T-cell (primary cell): Measurements from ENCODE around the gene NISCH. TPM values are rescaled to one million over a fixed set of nuclear protein-coding genes. Genes with fewer than 3 reads are reported as not detected.

ENCODE experiments used
- ATAC-seq, 4 experiments: fragments of 200-7000 bp in 3 of 4; fragments of 150-1000 bp in 1 of 4; cut with Tn5 transposase; replicated peaks in 1 of 4; 1 replicate in 3 of 4; 2 replicates in 1 of 4; pipeline ENCODE4 v1.10.0; 2021; ENCODE audit warnings: moderate library complexity in 3 of 4, mild to moderate bottlenecking in 2 of 4, moderate number of reproducible peaks in 1 of 4
- CTCF ChIA-PET, 2 donors: fragments of 300-600 bp; sonication (Branson Sonifier 250); formaldehyde crosslinking; loops; one replicate each; lab custom pipeline; 2022; ENCODE audit warnings: antibody characterized with exemption in 2 of 2; lab: Charles Lee
- POLR2A ChIA-PET, 2 donors: fragments of 300-600 bp; sonication (Branson Sonifier 250); formaldehyde crosslinking; loops; one replicate each; lab custom pipeline; 2022; ENCODE audit warnings: antibody characterized with exemption in 2 of 2; lab: Charles Lee
- DNase-seq, 35 experiments: peaks; one replicate each; pipeline versions ENCODE4 v3.0.0 to v3.0.0-alpha.2; 2013 to 2023
- H3K27ac ChIP-seq: one replicate; pipeline ENCODE4 v1.5.1; 2013; ENCODE audit warnings: low read length
- H3K27me3 ChIP-seq, 2 experiments: replicated peaks in 1 of 2; 1 replicate in 1 of 2; 2 replicates in 1 of 2; pipeline versions ENCODE4 v1.6.1 to v1.7.0; 2013; ENCODE audit warnings: low read length in 1 of 2, mixed read lengths in 1 of 2; ENCODE audit not compliant: control insufficient read depth in 2 of 2, insufficient read depth in 2 of 2; ENCODE audit errors: extremely low read depth in 1 of 2
- H3K36me3 ChIP-seq, 2 donors: 1 replicate in 1 of 2; 2 replicates in 1 of 2; pipeline versions ENCODE4 v1.6.1 to v1.7.0; 2013; ENCODE audit warnings: low read length in 1 of 2; ENCODE audit not compliant: control insufficient read depth in 2 of 2, insufficient read depth in 1 of 2; ENCODE audit errors: extremely low read depth in 1 of 2
- H3K4me1 ChIP-seq, 2 experiments: 1 replicate in 1 of 2; 2 replicates in 1 of 2; pipeline versions ENCODE4 v1.6.1 to v1.7.0; 2013; ENCODE audit warnings: low read length in 2 of 2, mixed read lengths in 1 of 2; ENCODE audit not compliant: insufficient read depth in 2 of 2, control insufficient read depth in 1 of 2; ENCODE audit errors: extremely low read depth in 1 of 2
- H3K4me3 ChIP-seq, 2 donors: 1 replicate in 1 of 2; 2 replicates in 1 of 2; pipeline versions ENCODE4 v1.5.1 to v1.7.0; 2013; ENCODE audit warnings: mild to moderate bottlenecking in 2 of 2, low read length in 1 of 2, moderate library complexity in 1 of 2; ENCODE audit not compliant: control insufficient read depth in 1 of 2; ENCODE audit errors: extremely low read depth in 1 of 2
- H3K9me3 ChIP-seq: 2 replicates; pipeline ENCODE4 v1.7.0; 2013
- H3K27ac Mint-ChIP-seq, 2 donors: one replicate each; pipeline ENCODE4 v1.8.0; 2020 to 2021; ENCODE audit warnings: mild to moderate bottlenecking in 2 of 2, mixed read lengths in 2 of 2
- H3K27me3 Mint-ChIP-seq, 2 donors: one replicate each; pipeline ENCODE4 v1.8.0; 2021 to 2022; ENCODE audit warnings: mixed read lengths in 2 of 2
- H3K36me3 Mint-ChIP-seq: one replicate; pipeline ENCODE4 v1.8.0; 2021; ENCODE audit warnings: mixed read lengths
- H3K4me1 Mint-ChIP-seq, 3 donors: one replicate each; pipeline ENCODE4 v1.8.0; 2020 to 2022; ENCODE audit warnings: mixed read lengths in 3 of 3, mild to moderate bottlenecking in 1 of 3
- H3K4me3 Mint-ChIP-seq, 3 donors: one replicate each; pipeline ENCODE4 v1.8.0; 2020 to 2022; ENCODE audit warnings: mild to moderate bottlenecking in 3 of 3, mixed read lengths in 3 of 3, moderate library complexity in 3 of 3
- H3K9me3 Mint-ChIP-seq, 3 donors: one replicate each; pipeline ENCODE4 v1.8.0; 2020 to 2022; ENCODE audit warnings: mixed read lengths in 3 of 3
- WGBS: methylation state at CpG from one replicate; pipeline ENCODE4 v1.1.5; 2013; ENCODE audit warnings: missing lambda C conversion rate; ENCODE audit not compliant: insufficient coverage; 5-methylcytosine and 5-hydroxymethylcytosine counted together
- total RNA-seq, 35 experiments: library from RNA in 6 of 35; stranded (reverse) in 6 of 35; fragments of 120-200 nt in 1 of 35; gene quantifications; one replicate each; pipeline versions ENCODE4 v1.2.1 to v1.2.4 and lab custom pipeline; 2013 to 2026

Gene NISCH
- total RNA-seq, 5 donors from 2014 or later (not counting 1 experiment from before 2014, with no cell fraction given): 152 to 171 (median 157) TPM

DNA sequence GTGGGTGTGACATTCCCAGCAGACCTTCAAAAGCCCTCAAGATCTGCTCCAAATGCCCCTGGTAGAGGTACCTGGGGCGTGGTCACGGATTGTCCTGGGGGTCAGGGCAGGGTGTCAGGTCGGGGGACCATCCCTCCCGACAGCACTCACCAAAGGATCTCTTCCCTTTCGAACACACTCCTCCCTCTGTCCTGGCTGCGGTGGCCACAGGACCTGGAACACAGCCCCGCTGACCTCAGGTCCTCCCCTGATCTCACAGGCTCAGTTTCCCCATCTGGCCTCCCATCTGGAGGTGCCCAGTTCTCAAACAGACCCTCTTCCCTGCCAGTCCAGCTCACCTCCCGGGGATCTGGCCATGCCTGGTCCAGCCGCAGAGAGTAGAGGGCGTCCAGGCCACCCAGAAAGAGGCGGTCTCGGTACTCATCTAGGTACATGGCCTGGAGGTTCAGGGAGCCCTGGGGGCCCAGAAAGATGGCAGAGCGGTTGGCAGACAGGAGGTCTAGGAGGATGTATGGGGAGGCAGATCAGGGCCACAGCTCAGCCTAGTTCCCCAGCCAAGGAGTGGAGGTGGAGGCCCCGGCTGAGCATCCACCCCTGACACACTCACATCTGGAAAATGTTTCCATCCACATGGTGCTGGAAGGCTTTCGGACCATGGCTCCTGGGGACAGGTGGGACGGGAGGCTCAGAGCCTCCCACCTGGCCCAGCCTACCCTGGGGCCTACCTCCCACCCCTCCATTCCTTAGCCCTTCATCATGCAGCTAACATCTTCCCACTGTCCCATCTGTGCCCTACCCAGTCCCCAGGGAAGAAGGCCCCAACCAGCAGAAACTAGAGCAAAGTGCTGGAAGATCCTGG is 12.8 kb upstream of the NISCH start:
- no peaks in the 10 kb centered on the region for H3K36me3 Mint-ChIP-seq
- H3K27me3 ChIP-seq: peaks cover 0 to 10% of the 10 kb centered on the region in 2 experiments
- CTCF ChIA-PET: no interaction called here
- no peak overlapping the region for H3K4me3 Mint-ChIP-seq
- no peak overlapping the region for H3K27ac ChIP-seq
- no peaks in the 10 kb centered on the region for H3K27me3 Mint-ChIP-seq
- peaks cover 0 to 23% of the 10 kb centered on the region in 2 experiments for H3K4me1 ChIP-seq
- no peaks in the 10 kb centered on the region for H3K9me3 ChIP-seq
- 86% methylated on average over 14 of the region's 16 CpGs for WGBS
- no peak overlapping the region for H3K4me3 ChIP-seq
- ATAC-seq (no peak), DNase-seq (no peak)
- no peaks in the 10 kb centered on the region for H3K9me3 Mint-ChIP-seq
- no peak overlapping the region for H3K27ac Mint-ChIP-seq
- H3K4me1 Mint-ChIP-seq: peaks cover 8 to 14% (median 9%) of the 10 kb centered on the region in 3 donors
- H3K36me3 ChIP-seq: no peaks in the 10 kb centered on the region
- POLR2A ChIA-PET: no interaction called here

DNA sequence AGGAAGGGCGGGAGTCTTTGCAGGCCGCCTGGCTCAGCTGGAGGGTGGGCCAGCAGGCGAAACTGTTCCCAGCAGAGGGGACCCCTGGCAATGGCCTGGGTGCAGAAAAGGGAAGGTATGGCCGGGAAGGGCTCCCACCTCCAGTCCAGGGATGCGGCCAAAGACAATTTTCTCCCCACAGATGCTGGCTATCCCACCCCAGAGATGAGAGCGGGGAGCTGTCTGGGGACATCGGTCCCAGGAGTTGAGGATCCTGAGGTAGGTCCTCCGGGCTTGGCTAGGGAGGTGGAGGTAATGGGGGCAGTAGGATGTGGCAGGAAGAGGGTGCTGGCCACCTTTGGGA is 12.2 kb upstream of the NISCH start:
- DNase-seq: no peak
- Histone ChIP-seq H3K27me3 (peaks cover 0 to 10% of the 10 kb centered on the region in 2 experiments), H3K4me1 (peaks cover 0 to 23% of the 10 kb centered on the region in 2 experiments), H3K4me3 (no peak overlapping the region), H3K27ac (no peak overlapping the region), H3K9me3 (no peaks in the 10 kb centered on the region), H3K36me3 (no peaks in the 10 kb centered on the region)
- POLR2A ChIA-PET: no interaction called here
- no peak for ATAC-seq
- no peaks in the 10 kb centered on the region for H3K36me3 Mint-ChIP-seq
- CTCF ChIA-PET: no interaction called here
- no peaks in the 10 kb centered on the region for H3K27me3 Mint-ChIP-seq
- peaks cover 8 to 18% (median 9%) of the 10 kb centered on the region in 3 donors for H3K4me1 Mint-ChIP-seq
- H3K4me3 Mint-ChIP-seq: no peak overlapping the region
- H3K9me3 Mint-ChIP-seq: no peaks in the 10 kb centered on the region
- H3K27ac Mint-ChIP-seq: no peak overlapping the region
- no CpG with 5 or more reads among the region's 8 CpGs for WGBS

GRCh38 chr3:52443791-52444687 is 11.4 kb upstream of the NISCH start:
- Histone ChIP-seq H3K27ac (no peak overlapping the region), H3K27me3 (peaks cover 0 to 10% of the 10 kb centered on the region in 2 experiments), H3K36me3 (no peaks in the 10 kb centered on the region), H3K4me3 (peak overlapping the region in 1 of 2 donors; percentile 2), H3K4me1 (peaks cover 0 to 23% of the 10 kb centered on the region in 2 experiments), H3K9me3 (no peaks in the 10 kb centered on the region)
- Mint-ChIP-seq H3K27me3 (no peaks in the 10 kb centered on the region), H3K4me3 (no peak overlapping the region), H3K4me1 (peaks cover 8 to 18% (median 9%) of the 10 kb centered on the region in 3 donors), H3K36me3 (no peaks in the 10 kb centered on the region), H3K27ac (no peak overlapping the region), H3K9me3 (no peaks in the 10 kb centered on the region)
- POLR2A ChIA-PET: no interaction called here
- DNase-seq (no peak), ATAC-seq (no peak)
- WGBS: 90% methylated on average over 20 of the region's 25 CpGs
- CTCF ChIA-PET: interaction anchor here (0.6 to 1.6 kb wide), 3 partner anchors 18 to 92 kb away, joined by 3 to 4 read pairs (median 3); partner anchors contain the start of gene UQCC5 (in 1 of the 2)

DNA sequence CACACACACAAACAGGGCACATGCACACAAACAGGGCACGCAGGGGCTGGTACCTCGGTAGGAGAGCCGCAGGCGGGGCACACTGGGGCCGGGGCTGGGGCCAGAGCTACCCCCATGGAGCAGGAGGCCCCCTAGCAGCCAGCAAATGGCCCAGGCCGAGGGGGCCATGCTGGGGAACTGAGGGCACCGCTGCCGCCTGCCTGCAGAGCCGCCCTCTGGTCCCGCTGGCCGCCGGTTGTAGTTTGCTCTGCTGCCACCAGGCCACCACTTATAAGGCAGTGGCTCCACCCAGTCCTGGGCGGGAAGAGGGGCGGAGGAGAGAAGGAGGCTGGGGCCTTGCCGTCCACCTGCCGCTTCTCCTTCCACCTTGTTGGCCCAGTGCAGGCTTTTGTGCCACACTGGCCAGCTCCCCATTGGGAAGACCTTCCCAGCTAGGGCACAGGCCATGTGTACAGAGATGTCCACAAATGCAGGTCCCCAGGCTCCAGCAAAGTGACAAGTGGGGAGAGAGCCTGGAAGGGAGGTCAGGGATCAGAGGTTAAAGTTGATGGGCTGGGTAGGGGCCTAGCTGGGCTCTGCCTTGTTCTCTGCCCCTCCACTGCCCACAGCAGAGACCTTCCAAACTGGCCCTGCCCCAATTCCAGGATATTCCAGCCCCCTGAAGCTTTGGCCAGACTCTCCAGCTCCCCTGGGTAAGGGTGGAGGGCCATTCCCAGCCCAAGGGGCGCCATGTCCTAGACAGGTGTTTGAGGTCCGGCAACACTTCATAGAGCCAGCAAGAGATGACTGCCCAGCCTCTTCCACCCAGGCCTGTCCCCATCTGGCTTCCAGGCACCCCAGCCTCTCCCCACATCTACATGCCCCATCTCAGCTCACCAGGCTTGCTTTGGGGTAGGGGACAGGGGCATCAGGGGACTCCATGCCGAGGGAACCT is 10.3 kb upstream of the NISCH start, which contains the start of gene SEMA3G:
TSS of gene SEMA3G (minus strand) at position 244 of the 934 bp plus-strand sequence. CDS start at position 168, 76 bp downstream.
- Mint-ChIP-seq H3K27ac (peak within 1 kb of the TSS in 1 of 2 donors; percentile 31), H3K36me3 (no peaks in the 10 kb centered on the region), H3K4me3 (no peak within 1 kb of the TSS), H3K27me3 (no peaks in the 10 kb centered on the region), H3K4me1 (peaks cover 8 to 18% (median 9%) of the 10 kb centered on the region in 3 donors), H3K9me3 (no peaks in the 10 kb centered on the region)
- CTCF ChIA-PET: interaction anchor here (0.6 to 3.8 kb wide), 8 partner anchors 17 to 235 kb away, joined by 3 to 24 read pairs (median 3); partner anchors contain the start of gene UQCC5 (in 1 of the 2)
- peak; percentile 92 to 97 (median 93) for ATAC-seq
- Histone ChIP-seq H3K27me3 (peaks cover 0 to 10% of the 10 kb centered on the region in 2 experiments), H3K36me3 (no peaks in the 10 kb centered on the region), H3K4me1 (peaks cover 0 to 23% of the 10 kb centered on the region in 2 experiments), H3K4me3 (peak within 1 kb of the TSS in 1 of 2 donors; percentile 2), H3K27ac (no peak within 1 kb of the TSS), H3K9me3 (no peaks in the 10 kb centered on the region)
- WGBS: 35% methylated on average over 13 of the region's 19 CpGs
- peak; percentile 42 to 81 (median 69) for DNase-seq
- POLR2A ChIA-PET: no interaction called here

DNA sequence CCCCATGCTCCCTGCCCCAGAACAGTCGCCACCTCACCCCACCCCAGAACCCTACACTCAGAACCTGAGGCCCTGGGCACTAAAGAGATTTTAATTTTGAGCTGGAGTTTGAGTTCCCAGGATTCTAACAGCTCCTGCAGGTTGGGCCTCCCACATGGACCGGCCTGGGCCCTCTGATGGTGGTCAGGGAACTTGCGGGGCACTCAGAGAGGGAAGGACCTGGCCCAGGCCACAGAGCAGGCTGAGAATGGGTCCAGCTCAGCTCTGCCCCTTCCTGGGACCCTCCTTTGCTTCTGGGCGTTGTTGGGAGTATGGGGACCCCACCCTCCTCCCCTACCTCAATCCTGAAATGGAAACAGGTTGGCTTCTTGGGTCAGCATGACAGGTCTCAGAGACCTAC is 9.4 kb upstream of the NISCH start:
- no peak overlapping the region for H3K4me3 Mint-ChIP-seq
- Histone ChIP-seq H3K9me3 (no peaks in the 10 kb centered on the region), H3K36me3 (no peaks in the 10 kb centered on the region), H3K27ac (no peak overlapping the region), H3K4me3 (no peak overlapping the region), H3K4me1 (peaks cover 0 to 23% of the 10 kb centered on the region in 2 experiments), H3K27me3 (peaks cover 0 to 10% of the 10 kb centered on the region in 2 experiments)
- POLR2A ChIA-PET: interaction anchor here in 1 of 2 donors (0.6 kb wide), 1 partner anchor 936 kb away, joined by 5 read pairs; no protein-coding TSS in a partner anchor
- no peaks in the 10 kb centered on the region for H3K9me3 Mint-ChIP-seq
- 80% methylated on average over 3 of the region's 4 CpGs for WGBS
- H3K4me1 Mint-ChIP-seq: peaks cover 8 to 18% (median 9%) of the 10 kb centered on the region in 3 donors
- ATAC-seq (no peak), DNase-seq (no peak)
- H3K27ac Mint-ChIP-seq: no peak overlapping the region
- no peaks in the 10 kb centered on the region for H3K36me3 Mint-ChIP-seq
- no peaks in the 10 kb centered on the region for H3K27me3 Mint-ChIP-seq
- CTCF ChIA-PET: interaction anchor here (1.0 to 3.8 kb wide), 6 partner anchors 18 to 107 kb away, joined by 3 to 24 read pairs (median 4); no protein-coding TSS in a partner anchor
